ENCODE measurements around the gene CKMT2.
"Not testable (repeated sequence)": the region's sequence is repeated elsewhere in the genome, so short reads cannot be mapped to it uniquely, and the experiment has no call there.

DNA sequence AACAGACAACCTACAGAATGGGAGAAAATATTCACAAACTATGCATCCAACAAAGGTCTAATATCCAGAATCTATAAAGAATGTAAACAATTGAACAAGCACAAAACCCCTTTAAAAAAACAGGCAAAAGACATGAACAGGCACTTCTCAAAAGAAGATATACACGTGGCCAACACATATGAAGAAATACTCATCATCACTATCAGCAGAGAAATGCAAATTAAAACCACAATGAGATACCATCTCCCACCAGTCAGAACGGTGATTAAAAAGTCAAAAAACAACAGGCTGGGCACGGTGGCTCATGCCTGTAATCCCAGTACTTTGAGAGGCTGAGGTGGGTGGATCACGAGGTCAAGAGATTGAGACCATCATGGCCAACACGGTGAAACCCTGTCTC is 60.9 kb downstream of the CKMT2 start:
- TF ChIP-seq, protein P1, sequence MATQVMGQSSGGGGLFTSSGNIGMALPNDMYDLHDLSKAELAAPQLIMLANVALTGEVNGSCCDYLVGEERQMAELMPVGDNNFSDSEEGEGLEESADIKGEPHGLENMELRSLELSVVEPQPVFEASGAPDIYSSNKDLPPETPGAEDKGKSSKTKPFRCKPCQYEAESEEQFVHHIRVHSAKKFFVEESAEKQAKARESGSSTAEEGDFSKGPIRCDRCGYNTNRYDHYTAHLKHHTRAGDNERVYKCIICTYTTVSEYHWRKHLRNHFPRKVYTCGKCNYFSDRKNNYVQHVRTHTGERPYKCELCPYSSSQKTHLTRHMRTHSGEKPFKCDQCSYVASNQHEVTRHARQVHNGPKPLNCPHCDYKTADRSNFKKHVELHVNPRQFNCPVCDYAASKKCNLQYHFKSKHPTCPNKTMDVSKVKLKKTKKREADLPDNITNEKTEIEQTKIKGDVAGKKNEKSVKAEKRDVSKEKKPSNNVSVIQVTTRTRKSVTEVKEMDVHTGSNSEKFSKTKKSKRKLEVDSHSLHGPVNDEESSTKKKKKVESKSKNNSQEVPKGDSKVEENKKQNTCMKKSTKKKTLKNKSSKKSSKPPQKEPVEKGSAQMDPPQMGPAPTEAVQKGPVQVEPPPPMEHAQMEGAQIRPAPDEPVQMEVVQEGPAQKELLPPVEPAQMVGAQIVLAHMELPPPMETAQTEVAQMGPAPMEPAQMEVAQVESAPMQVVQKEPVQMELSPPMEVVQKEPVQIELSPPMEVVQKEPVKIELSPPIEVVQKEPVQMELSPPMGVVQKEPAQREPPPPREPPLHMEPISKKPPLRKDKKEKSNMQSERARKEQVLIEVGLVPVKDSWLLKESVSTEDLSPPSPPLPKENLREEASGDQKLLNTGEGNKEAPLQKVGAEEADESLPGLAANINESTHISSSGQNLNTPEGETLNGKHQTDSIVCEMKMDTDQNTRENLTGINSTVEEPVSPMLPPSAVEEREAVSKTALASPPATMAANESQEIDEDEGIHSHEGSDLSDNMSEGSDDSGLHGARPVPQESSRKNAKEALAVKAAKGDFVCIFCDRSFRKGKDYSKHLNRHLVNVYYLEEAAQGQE (IDR thresholded peaks at IDR 0.05; ENCODE audit: insufficient read depth in 1 of 2, low read depth in 2 of 2, low read length in 1 of 2) = not testable (repeated sequence)
- TF ChIP-seq, protein P2, sequence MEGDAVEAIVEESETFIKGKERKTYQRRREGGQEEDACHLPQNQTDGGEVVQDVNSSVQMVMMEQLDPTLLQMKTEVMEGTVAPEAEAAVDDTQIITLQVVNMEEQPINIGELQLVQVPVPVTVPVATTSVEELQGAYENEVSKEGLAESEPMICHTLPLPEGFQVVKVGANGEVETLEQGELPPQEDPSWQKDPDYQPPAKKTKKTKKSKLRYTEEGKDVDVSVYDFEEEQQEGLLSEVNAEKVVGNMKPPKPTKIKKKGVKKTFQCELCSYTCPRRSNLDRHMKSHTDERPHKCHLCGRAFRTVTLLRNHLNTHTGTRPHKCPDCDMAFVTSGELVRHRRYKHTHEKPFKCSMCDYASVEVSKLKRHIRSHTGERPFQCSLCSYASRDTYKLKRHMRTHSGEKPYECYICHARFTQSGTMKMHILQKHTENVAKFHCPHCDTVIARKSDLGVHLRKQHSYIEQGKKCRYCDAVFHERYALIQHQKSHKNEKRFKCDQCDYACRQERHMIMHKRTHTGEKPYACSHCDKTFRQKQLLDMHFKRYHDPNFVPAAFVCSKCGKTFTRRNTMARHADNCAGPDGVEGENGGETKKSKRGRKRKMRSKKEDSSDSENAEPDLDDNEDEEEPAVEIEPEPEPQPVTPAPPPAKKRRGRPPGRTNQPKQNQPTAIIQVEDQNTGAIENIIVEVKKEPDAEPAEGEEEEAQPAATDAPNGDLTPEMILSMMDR (IDR thresholded peaks at IDR 0.05) = not testable (repeated sequence)
- not testable (repeated sequence) for TF ChIP-seq POLR2AphosphoS5 (IDR thresholded peaks at IDR 0.05; ENCODE audit: low read depth, low read length); SIN3A (IDR thresholded peaks at IDR 0.05; ENCODE audit: borderline replicate concordance, insufficient read depth, low read depth, low read length); TCF7L2 (IDR thresholded peaks at IDR 0.05; ENCODE audit: low read depth, low read length)
